Stimulated activated CD8-positive, alpha-beta memory T cell treated with anti-CD3 and anti-CD28 coated beads, Interleukin-15, amount 100 ng/mL, for 1 hour (primary cell): ENCODE measurements around the gene AP5S1.
"Not testable (repeated sequence)": the region's sequence is repeated elsewhere in the genome, so short reads cannot be mapped to it uniquely, and the experiment has no call there.

Experiments
- DNase-seq: peaks from one replicate; pipeline ENCODE4 v3.0.0-alpha.2; 2020; ENCODE audit warnings: low read depth

The AP5S1 gene

DNA sequence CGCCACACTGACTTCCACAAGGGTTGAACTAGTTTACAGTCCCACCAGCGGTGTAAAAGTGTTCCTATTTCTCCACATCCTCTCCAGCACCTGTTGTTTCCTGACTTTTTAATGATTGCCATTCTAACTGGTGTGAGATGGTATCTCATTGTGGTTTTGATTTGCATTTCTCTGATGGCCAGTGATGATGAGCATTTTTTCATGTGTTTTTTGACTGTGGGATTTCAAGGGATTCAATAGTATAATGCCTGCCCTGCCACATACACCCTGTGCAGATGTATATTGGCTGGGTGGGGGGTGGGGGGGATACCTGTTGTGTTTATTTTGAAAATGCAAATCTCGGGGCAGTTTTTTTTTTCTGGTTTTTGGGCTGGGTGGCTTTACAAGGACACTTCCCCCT is 26.2 kb upstream of the AP5S1 start:
- not testable (repeated sequence) for DNase-seq

DNA sequence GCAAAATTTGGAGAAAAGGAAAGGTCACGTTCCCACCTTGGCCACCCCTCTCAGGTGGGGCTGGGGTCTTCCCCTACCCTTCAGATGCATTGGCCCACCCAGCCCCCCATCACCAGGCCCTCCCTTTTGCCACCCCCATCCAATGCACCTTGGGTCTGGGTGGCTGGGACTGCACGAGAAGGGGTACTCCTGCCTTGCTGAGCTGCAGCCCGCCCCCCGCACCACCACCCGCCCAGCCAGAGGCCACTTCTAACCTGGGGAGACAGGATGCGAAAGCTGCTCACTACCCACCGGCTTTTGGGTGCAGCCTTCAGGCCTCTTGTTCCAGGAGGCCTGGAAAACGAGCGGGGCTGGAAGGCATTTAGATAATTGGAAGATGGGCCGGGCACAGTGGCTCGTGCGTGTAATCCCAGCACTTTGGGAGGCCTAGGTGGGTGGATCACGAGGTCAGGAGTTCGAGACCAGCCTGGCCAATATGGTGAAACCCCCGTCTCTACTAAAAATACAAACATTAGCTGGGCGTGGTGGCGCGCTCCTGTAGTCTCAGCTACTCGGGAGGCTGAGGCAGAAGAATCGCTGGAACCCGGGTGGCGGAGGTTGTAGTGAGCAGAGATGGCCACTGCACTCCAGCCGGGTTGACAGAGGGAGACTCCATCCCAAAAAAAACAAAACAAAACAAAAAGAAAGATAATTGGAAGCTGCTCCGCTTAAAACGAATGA is 25.5 kb upstream of the AP5S1 start:
- no peak for DNase-seq

DNA sequence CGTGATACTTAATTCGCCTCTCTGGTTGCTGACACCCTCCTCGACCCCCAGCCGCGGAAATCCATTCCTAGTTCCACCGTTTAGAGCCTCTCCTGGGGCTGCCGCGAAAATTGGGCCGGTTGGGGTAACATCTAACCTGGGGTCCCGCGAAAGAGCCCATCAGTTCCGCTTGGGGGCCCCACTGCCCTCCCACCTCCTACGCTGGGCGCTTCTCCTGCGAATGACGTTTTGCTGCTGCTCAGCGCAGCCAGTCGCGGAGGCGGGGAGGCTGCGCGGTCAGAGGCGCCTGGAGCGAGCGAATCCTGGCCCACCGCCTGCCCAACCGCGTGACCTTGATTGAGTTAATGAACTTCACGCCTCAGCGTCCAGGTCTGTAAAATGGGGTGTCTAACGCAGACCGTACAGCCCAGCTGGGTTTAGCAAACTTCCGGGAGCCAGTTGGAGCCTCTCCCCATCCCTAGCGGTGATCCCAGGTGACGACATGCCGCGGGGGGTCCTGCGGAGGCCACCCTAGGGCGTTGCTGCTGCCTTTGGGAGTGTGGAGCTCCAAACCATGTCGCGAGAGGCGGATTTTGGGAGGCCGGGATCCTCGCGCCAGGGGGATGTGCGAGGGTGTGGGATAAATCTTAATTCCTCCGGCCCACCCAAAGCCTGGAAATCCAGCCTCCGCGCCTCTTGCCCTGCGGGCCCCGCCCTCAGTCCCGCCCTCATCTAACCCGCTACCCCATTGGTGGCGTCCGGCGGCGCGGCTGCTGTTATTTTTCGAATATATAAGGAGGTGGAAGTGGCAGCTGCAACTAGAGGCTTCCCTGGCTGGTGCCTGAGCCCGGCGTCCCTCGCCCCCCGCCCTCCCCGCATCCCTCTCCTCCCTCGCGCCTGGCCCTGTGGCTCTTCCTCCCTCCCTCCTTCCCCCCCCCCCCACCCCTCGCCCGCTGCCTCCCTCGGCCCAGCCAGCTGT is 24.6 kb upstream of the AP5S1 start, which contains the start of gene CDC25B:
CDC25B (plus strand) TSS at position 800 of the 958 bp plus-strand sequence. CDS start 222 bp downstream, outside the sequence.
- DNase-seq, result peak; percentile 87

DNA sequence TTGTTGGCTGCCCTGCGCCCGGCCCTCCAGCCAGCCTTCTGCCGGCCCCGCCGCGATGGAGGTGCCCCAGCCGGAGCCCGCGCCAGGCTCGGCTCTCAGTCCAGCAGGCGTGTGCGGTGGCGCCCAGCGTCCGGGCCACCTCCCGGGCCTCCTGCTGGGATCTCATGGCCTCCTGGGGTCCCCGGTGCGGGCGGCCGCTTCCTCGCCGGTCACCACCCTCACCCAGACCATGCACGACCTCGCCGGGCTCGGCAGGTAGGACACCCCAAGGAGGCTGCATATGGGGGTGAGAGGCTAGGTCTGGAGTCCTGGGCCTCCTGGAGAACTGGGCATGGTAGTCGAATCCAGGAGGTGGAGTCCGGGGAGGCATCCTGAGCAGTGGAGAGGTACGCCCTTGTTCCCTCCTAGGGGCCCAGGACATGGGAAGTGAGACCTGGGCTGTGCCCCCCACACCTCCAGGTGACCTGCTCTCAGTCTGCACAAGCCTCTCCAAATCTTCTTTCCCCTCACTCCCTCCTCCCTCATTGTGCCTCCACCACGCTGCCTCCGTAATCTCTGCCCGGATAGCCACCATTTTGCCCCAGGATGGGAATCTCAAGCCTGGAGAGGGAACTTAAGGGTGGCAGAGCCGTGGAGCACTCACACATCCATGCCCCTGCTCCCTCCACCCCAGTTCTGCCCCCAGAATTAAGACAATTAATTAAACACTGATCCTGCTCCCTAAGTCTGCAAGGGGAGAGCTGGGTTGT is 23.7 kb upstream of the AP5S1 start:
- no peak for DNase-seq

DNA sequence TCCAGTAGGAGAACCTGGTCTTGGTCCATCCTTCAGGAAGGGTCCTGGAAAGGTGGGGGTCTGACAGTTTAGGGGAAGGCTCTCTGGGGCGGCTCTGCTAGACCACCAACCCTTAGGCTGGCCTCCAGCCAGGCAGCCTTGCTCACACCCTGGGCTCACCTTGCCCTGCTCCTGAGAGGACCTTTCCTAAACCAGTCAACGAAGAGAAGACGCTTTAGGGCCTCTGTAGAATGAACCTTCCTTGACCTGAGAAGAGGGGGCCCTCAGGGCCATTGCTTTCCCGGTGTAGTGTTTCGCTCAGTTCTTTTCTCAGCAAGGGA is 23.2 kb upstream of the AP5S1 start:
- DNase-seq, result no peak

DNA sequence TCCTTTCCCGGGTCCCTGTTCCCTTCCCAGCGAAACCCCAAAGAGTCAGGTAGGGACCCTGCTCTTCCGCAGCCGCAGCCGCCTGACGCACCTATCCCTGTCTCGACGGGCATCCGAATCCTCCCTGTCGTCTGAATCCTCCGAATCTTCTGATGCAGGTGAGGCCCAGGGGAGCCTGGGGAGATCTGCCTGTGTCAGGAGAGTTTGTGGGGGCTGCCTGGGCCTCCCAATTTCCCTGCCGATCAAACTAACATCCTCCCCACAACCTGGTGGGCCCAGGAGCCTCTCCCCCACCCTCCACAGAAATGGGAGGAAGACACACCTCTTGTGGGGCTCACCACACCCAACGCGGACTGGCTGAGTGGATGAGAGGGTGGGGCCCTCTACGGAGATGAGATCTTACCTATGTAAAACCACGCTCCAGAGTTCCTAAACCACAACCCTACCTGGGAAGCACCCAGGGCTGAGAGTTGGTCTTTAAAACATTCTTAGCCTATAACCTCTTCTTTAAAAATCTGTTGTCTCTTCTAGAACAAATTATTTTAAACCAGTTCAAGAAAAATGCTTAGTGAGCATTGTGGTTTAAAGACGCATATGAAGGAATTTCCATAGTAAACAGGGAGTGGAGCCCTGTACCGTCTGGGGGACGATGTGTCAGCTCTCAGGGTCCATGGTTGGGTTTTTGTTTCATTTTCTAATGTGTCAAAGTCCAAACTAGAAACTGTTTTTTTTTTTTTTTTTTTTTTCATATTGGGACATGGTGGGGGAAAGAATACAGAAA is 22.6 kb upstream of the AP5S1 start:
- no peak for DNase-seq

DNA sequence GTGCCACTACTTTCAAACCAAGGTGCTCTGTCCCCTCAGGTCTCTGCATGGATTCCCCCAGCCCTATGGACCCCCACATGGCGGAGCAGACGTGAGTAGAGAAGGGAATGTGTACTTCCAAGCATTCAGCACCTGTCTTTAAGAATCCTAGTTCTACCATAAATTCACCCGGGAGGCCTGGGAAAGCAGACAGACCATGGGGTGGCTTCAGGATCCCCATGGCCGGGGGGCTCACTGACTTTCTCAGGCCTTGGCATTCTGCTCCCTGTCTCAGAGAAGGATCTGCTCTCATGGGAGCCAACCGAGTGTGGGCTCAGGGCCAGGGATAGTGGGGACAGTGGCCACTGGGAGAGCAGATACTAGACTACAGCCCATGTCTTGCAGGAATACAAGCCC is 22.0 kb upstream of the AP5S1 start:
- no peak for DNase-seq

DNA sequence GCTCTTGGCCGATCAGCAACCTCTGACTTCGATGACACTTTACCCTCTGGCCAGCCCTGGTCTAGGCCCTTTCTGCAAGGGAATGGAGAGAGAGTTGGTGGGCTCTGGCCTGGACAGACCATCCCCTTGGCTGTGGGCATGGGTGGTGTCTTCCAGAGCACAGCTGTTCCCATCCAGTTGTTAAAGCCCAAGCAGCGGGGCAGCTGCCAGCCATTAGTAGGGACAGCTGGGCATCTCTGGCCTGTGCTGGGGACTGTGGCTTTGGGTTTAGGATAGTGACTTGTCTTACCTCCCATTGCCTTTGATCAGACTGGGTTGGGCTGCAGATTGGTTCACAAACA is 21.5 kb upstream of the AP5S1 start:
- no peak for DNase-seq

DNA sequence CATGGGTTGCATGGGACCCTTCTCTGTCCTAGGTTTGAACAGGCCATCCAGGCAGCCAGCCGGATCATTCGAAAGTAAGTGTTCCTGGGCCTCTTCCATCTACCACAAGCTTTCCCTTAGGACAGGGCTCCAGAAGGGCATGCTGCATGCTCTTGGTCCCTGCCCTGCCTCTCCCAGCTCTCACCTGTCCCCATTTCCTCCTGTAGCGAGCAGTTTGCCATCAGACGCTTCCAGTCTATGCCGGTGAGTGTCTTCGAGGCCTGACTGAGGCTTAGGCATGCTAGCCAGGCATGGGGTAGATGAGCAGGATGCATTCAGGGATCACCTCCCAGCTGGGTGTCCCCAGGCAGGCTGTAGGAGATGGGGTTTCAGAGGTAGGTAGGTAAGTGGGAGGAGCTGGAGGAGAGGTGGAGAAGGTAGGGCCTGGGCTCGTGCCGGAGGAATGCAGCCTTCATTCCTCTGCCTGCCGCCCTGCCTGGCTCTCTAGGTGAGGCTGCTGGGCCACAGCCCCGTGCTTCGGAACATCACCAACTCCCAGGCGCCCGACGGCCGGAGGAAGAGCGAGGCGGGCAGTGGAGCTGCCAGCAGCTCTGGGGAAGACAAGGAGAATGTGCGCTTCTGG is 20.0 kb upstream of the AP5S1 start:
- DNase-seq, result no peak

DNA sequence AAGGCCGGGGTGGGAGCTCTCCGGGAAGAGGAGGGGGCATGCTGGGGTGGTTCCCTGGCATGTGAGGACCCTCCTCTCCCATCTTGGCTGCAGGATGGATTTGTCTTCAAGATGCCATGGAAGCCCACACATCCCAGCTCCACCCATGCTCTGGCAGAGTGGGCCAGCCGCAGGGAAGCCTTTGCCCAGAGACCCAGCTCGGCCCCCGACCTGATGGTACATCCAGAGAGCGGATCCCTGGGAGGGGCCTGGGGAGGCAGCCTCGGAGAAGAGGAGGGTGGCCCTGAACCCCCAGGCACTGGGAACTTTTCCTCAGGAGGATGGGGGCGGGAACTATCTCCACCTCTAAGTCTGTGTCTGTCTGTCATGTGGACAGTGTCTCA is 19.5 kb upstream of the AP5S1 start:
- DNase-seq, result no peak

DNA sequence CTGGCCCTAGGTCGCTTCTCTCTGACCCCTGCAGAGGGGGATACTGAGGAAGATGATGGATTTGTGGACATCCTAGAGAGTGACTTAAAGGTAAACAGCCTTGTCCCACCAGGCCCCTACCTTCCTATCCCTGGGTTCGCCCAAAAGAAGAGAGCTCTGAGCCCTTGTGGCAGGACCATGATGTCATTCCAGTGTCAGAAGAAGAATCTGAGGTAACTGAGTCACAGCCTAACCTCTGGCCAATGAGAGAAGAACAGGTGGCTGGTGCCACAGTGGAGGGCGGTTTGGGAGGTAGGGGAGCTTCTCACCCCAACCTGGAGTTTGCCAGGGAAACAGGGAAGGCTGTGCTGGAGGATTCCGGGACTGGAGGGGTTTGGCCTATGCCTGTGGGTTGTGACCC is 19.0 kb upstream of the AP5S1 start:
- DNase-seq, result no peak

DNA sequence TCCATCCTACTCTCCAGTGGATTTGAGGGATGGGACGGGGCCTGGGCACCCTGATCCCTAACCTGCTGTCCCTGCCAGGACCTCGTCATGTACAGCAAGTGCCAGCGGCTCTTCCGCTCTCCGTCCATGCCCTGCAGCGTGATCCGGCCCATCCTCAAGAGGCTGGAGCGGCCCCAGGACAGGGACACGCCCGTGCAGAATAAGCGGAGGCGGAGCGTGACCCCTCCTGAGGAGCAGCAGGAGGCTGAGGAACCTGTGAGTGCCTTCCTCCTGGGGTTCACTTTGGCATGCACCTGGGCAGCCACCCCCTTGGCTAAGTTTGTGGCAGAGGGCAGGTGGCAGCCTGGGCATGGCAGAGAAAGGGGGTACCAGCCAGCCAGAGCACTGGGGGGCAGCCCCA is 18.5 kb upstream of the AP5S1 start:
- no peak for DNase-seq

DNA sequence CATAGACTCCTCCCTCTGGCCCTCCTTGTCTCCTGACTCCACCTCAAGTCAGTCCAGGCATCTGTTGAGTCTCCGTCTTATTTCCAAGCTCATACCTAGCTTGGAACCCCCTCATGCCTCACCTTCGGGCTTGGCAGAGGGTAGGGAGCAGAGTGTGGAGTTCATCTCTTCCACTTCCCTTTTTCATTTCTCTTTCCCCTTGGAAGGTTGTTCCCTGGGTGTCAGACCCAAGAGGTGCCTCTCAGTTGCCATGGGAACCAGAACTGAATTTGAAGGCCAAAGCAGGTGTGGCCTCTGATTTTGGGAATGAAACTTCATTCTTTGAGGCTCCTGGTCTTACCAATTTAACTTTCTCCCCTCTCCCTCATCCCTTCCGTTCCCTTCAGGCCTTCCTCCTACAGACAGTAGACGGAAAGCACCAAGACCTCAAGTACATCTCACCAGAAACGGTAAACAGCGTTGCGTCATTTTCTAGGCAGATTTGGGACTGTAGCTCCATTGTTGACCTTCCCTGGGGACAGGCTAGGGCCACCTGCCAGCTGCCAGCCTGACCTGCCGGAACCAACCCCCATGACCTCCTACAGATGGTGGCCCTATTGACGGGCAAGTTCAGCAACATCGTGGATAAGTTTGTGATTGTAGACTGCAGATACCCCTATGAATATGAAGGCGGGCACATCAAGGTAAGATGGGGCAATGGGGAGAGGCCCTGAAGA is 17.7 kb upstream of the AP5S1 start:
- no peak for DNase-seq

DNA sequence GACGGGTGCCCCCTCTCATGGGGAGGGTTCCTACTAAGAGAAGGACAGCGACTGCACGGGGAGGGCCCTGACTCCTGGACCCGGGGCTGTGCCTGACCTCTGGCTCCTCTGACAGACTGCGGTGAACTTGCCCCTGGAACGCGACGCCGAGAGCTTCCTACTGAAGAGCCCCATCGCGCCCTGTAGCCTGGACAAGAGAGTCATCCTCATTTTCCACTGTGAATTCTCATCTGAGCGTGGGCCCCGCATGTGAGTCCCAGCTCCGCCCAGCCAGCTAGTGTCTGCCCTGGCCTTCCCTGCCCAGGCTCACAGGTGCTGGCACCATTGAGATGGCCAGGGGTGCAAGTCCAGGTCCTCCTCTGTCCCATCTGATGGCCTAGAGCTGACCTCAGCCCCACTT is 17.1 kb upstream of the AP5S1 start:
- DNase-seq, result no peak

DNA sequence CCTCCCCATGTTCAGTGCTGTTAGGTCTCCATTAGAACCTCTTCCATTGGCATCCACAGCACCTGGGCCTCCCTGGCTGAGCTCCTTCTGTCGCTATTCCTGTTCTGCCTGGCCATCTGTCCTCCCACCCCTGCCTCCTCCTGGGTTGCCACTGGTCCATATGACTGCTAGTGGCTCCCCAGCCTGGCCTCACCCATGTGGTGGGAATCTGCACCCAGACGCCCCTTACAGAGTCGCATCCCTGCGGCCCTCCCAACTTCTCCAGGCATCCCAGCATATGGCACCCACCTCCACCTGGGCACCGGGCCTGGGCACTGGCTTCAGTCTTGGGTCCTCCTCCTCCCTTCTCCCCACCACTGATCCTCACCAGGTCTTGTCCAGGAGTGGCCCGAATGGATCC is 16.5 kb upstream of the AP5S1 start:
- no peak for DNase-seq

DNA sequence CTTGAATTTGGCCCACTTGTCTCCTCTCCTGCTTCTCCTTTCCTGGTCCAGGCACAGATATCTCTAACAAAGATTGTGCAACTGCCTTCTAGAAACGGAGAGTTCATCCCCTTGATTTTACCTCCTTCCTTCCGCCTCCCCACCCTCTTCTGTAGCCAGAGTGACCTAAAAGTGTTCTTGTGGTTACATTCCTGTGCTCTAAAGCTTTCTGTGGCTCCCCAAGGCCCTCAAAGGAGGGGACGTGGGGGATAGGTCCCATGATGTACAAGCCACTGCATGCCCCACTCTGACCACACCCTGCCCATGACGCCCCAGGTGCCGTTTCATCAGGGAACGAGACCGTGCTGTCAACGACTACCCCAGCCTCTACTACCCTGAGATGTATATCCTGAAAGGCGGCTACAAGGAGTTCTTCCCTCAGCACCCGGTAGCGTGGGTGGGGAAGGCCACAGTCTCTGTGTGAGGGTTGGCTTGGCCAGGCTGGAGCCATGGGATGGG is 16.0 kb upstream of the AP5S1 start:
- no peak for DNase-seq

DNA sequence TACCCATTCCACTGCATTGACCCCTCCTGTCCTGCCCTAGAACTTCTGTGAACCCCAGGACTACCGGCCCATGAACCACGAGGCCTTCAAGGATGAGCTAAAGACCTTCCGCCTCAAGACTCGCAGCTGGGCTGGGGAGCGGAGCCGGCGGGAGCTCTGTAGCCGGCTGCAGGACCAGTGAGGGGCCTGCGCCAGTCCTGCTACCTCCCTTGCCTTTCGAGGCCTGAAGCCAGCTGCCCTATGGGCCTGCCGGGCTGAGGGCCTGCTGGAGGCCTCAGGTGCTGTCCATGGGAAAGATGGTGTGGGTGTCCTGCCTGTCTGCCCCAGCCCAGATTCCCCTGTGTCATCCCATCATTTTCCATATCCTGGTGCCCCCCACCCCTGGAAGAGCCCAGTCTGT is 15.6 kb upstream of the AP5S1 start:
- DNase-seq, result no peak

DNA sequence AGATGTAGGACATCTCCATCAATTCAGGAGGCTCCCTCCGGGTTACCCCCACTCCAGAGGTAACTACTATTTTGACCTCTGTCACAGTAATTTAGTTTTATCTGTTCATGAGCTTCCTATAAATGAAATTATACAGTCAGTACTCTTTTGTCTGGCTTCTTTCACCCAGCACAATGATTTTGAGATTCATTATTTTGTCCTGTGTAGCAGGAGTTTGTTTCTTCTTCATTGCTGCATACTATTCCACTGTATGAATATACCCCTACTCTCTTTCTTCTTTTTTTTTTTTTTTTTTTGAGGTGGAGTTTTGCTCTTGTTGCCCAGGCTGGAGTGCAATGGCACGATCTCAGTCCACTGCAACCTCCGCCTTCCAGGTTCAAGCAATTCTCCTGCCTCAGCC is 11.8 kb upstream of the AP5S1 start:
- DNase-seq, result no peak

DNA sequence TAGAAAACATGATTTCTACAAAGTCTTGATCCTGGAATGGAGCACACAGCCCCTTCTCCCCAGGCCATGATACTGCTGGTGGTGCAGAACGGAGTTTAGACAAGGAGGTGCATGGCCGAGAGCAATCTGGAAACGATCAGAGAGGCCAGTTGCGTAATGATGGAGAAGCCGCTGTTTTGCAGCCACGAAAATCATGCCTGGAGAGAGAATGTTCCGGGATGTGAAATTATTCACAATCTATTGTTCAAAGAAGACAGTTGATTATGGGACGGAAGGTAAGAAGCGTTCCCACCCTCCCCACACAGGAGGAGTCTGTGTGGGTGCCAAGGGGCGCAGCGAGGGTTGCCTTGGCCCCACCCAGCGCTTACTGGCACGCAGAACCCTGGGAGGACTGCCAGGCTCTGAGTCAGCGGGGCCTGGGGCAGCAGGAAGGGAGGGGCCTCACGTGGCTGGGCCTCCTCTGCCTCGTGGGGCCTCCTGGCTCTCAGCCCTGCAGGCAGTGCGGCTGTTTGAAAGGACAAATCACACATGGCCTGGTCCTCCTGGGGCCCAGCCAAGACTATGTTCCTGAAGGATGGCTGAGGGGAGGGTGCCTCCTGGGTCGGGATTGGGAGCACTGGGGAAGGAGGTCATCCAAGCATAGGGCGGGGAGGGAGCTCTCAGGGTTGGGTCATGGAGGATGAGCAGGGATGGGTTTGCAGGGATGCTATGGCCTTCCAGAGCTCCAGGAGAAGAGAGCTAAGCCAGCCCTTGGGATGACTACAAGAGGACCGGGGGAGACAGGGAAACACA is 8.7 kb upstream of the AP5S1 start:
- DNase-seq, result peak; percentile 83

DNA sequence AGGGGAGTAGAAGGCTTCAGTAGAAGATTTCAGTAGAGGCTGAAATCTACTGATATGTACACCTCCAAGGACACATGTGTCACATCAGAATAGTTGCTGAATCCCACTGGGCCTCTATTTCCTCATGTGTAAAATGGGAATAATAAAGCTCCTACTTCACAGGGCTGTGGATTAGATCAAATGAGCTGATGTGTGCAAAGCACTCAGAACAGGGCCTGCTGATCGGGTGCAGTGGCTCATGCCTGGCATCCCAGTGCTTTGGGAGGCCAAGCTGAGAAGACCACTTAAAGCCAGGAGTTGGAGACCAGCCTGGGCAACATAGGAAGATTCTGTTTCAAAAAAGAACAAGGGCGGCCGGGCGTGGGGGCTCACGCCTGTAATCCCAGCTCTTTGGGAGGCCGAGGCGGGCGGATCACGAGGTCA is 8.1 kb upstream of the AP5S1 start:
- DNase-seq, result no peak
